HCT116 (cell line): Measurements from ENCODE around the gene HSP90AB1.

Source experiments
- CEBPB ChIP-seq: IDR thresholded peaks from 2 replicates; pipeline ENCODE4 v1.6.1; 2012; ENCODE audit warnings: low read depth
- EZH2 ChIP-seq: fragments of 200-600 bp; sonication (generic); IDR thresholded peaks from 2 replicates; pipeline ENCODE4 v1.6.1; 2017; ENCODE audit warnings: antibody characterized with exemption, mixed run types
- EZH2phosphoT487 ChIP-seq: fragments of 200-600 bp; IDR thresholded peaks from 2 replicates; pipeline ENCODE4 v1.6.1; 2018; ENCODE audit warnings: antibody characterized with exemption, borderline replicate concordance
- POLR2AphosphoS5 ChIP-seq: IDR thresholded peaks from 2 replicates; pipeline ENCODE4 v1.6.1; 2011; ENCODE audit warnings: mild to moderate bottlenecking, low read depth, low read length, moderate library complexity
- RAD21 ChIP-seq: IDR thresholded peaks from 2 replicates; pipeline ENCODE4 v1.6.1; 2012; ENCODE audit warnings: low read depth, mild to moderate bottlenecking
- SIN3A ChIP-seq: IDR thresholded peaks from 2 replicates; pipeline ENCODE4 v1.6.1; 2012; ENCODE audit warnings: low read depth
- TF ChIP-seq, protein P1 (sequence below): IDR thresholded peaks from 2 replicates; pipeline ENCODE4 v1.6.1; 2012
- TF ChIP-seq, protein P2 (sequence below), 3 experiments: fragments of 200-600 bp in 1 of 3; sonication (generic) in 1 of 3; IDR thresholded peaks in 2 of 3; conservative IDR thresholded peaks in 1 of 3; 2 replicates each; pipeline ENCODE4 v1.5.1; 2012 to 2017; ENCODE audit warnings: low read depth in 2 of 3, low read length in 2 of 3, antibody characterized with exemption in 1 of 3, borderline replicate concordance in 1 of 3, control low read depth in 1 of 3, mild to moderate bottlenecking in 1 of 3, mixed read lengths in 1 of 3, mixed run types in 1 of 3, moderate library complexity in 1 of 3; ENCODE audit not compliant: insufficient read depth in 1 of 3

GRCh38 chr6:44260451-44261297, 13.8 kb downstream of the HSP90AB1 start:
- TF ChIP-seq EZH2: no peak
- TF ChIP-seq, protein P1, sequence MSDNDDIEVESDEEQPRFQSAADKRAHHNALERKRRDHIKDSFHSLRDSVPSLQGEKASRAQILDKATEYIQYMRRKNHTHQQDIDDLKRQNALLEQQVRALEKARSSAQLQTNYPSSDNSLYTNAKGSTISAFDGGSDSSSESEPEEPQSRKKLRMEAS: no peak
- no peak for TF ChIP-seq CEBPB
- no peak for TF ChIP-seq POLR2AphosphoS5
- TF ChIP-seq, protein P2, sequence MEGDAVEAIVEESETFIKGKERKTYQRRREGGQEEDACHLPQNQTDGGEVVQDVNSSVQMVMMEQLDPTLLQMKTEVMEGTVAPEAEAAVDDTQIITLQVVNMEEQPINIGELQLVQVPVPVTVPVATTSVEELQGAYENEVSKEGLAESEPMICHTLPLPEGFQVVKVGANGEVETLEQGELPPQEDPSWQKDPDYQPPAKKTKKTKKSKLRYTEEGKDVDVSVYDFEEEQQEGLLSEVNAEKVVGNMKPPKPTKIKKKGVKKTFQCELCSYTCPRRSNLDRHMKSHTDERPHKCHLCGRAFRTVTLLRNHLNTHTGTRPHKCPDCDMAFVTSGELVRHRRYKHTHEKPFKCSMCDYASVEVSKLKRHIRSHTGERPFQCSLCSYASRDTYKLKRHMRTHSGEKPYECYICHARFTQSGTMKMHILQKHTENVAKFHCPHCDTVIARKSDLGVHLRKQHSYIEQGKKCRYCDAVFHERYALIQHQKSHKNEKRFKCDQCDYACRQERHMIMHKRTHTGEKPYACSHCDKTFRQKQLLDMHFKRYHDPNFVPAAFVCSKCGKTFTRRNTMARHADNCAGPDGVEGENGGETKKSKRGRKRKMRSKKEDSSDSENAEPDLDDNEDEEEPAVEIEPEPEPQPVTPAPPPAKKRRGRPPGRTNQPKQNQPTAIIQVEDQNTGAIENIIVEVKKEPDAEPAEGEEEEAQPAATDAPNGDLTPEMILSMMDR (IDR thresholded peaks at IDR 0.05 in 2 of 3, conservative IDR thresholded peaks at IDR 0.05 in 1 of 3; ENCODE audit: borderline replicate concordance in 1 of 3, insufficient read depth in 1 of 3, low read depth in 2 of 3, low read length in 2 of 3): no peak
- no peak for TF ChIP-seq SIN3A
- TF ChIP-seq EZH2phosphoT487: no peak
- no peak for TF ChIP-seq RAD21
